GM12878 (cell line): ENCODE measurements around the gene ARRB2. TPM values are rescaled to one million over a fixed set of nuclear protein-coding genes. Genes with fewer than 3 reads are reported as not detected.

Source experiments
- ATAC-seq: fragments of 200-7000 bp; cut with Tn5 transposase; 3 replicates; pipeline ENCODE4 v1.9.1; 2020; ENCODE audit warnings: mild to moderate bottlenecking, moderate library complexity
- BruUV-seq: library from RNA; stranded (reverse); fragments of 400-500 nt; replicated peaks from 2 replicates; lab custom pipeline; 2021; lab: Mats Ljungman, UMichigan
- CTCF ChIA-PET: fragments of 300-600 bp; sonication (Branson Sonifier 250); formaldehyde crosslinking; extraction: SDS; loops from one replicate; lab custom pipeline; 2021; ENCODE audit warnings: inconsistent platforms; lab: Yijun Ruan, JAX
- POLR2A ChIA-PET: fragments of 350-600 bp; formaldehyde crosslinking; extraction: SDS; loops from one replicate; lab custom pipeline; 2021; ENCODE audit warnings: inconsistent platforms; lab: Charles Lee
- RAD21 ChIA-PET: fragments of 300-600 bp; sonication (Branson Sonifier 250); formaldehyde crosslinking; loops from one replicate; lab custom pipeline; 2023; ENCODE audit warnings: antibody characterized with exemption; ENCODE audit not compliant: unreplicated experiment; lab: Charles Lee
- SMC1A ChIA-PET: fragments of 300-600 bp; sonication (Branson Sonifier 250); formaldehyde crosslinking; loops from one replicate; lab custom pipeline; 2023; ENCODE audit not compliant: unreplicated experiment, uncharacterized antibody; lab: Charles Lee
- DNase-seq: peaks from one replicate; pipeline ENCODE4 v3.0.0-alpha.2; 2011; ENCODE audit warnings: low read depth, low spot score
- FAIRE-seq: peaks from 3 replicates; lab custom pipeline; 2011; peaks lifted over from hg19 to GRCh38; lab: Jason Lieb, UNC
- H2AFZ ChIP-seq: 2 replicates; pipeline ENCODE4 v1.6.0; 2011; ENCODE audit warnings: low read depth, low read length, control low read depth; ENCODE audit not compliant: control insufficient read depth
- H3K27ac ChIP-seq: 2 replicates; pipeline ENCODE4 v1.5.1; 2011; ENCODE audit warnings: control low read depth; ENCODE audit not compliant: control insufficient read depth, insufficient read depth
- H3K27me3 ChIP-seq, 2 experiments: replicated peaks in 1 of 2; 2 replicates each; pipeline versions ENCODE4 v1.6.0 to v1.6.1; 2011; ENCODE audit warnings: low read length in 1 of 2; ENCODE audit not compliant: control insufficient read depth in 2 of 2, insufficient read depth in 2 of 2
- H3K36me3 ChIP-seq, 2 experiments: 2 replicates each; pipeline ENCODE4 v1.5.1; 2011; ENCODE audit warnings: low read length in 1 of 2; ENCODE audit not compliant: control insufficient read depth in 2 of 2, insufficient read depth in 2 of 2
- H3K4me1 ChIP-seq: 2 replicates; pipeline ENCODE4 v1.6.1; 2011; ENCODE audit warnings: mild to moderate bottlenecking, low read length, moderate library complexity, mixed read lengths; ENCODE audit not compliant: control insufficient read depth, insufficient read depth
- H3K4me2 ChIP-seq: 2 replicates; pipeline ENCODE4 v1.6.0; 2011; ENCODE audit warnings: control low read depth; ENCODE audit not compliant: control insufficient read depth, insufficient read depth
- H3K4me3 ChIP-seq: fragments of 200-600 bp; sonication (generic); 2 replicates; pipeline ENCODE4 v1.5.1; 2016
- H3K79me2 ChIP-seq: 2 replicates; pipeline ENCODE4 v1.6.0; 2011; ENCODE audit warnings: low read length; ENCODE audit not compliant: control insufficient read depth, insufficient read depth
- H3K9ac ChIP-seq: 2 replicates; pipeline ENCODE4 v1.8.0; 2011; ENCODE audit warnings: low read length, control low read depth, mixed read lengths; ENCODE audit not compliant: control insufficient read depth, insufficient read depth
- H3K9me3 ChIP-seq: replicated peaks from 3 replicates; pipeline ENCODE4 v1.5.1; 2011; ENCODE audit warnings: mild to moderate bottlenecking, low read length; ENCODE audit not compliant: control insufficient read depth, insufficient read depth
- H4K20me1 ChIP-seq: 2 replicates; pipeline ENCODE4 v1.6.0; 2011; ENCODE audit not compliant: control insufficient read depth, insufficient read depth
- FOS ChIP-seq: IDR thresholded peaks from 3 replicates; pipeline ENCODE4 v1.6.1; 2011; ENCODE audit warnings: borderline replicate concordance; ENCODE audit not compliant: insufficient read length; ENCODE audit errors: extremely low read depth
- JUNB ChIP-seq: IDR thresholded peaks from 2 replicates; pipeline ENCODE4 v1.6.1; 2016; ENCODE audit warnings: antibody characterized with exemption, mild to moderate bottlenecking
- KDM1A ChIP-seq: fragments of 200-600 bp; sonication (generic); IDR thresholded peaks from 2 replicates; pipeline ENCODE4 v1.6.1; 2016; ENCODE audit warnings: borderline replicate concordance
- RBBP5 ChIP-seq: fragments of 200-600 bp; sonication (generic); conservative IDR thresholded peaks from 2 replicates; pipeline ENCODE4 v1.6.1; 2016
- TBL1XR1 ChIP-seq: IDR thresholded peaks from 2 replicates; pipeline ENCODE4 v1.6.1; 2012; ENCODE audit warnings: low read depth, low read length, improper control_type of control experiment
- ZBED1 ChIP-seq: IDR thresholded peaks from 2 replicates; pipeline ENCODE4 v1.6.1; 2016; ENCODE audit warnings: borderline replicate concordance
- WGBS: methylation state at CpG from one replicate; pipeline ENCODE4 v1.1.6; 2016; ENCODE audit warnings: low lambda C conversion rate; ENCODE audit not compliant: insufficient replicate concordance, insufficient coverage; ENCODE audit errors: missing lambda C conversion rate; 5-methylcytosine and 5-hydroxymethylcytosine counted together
- in situ Hi-C: fragments of 300-500 bp; cut with MboI; formaldehyde crosslinking; loops from 9 replicates; pipeline ENCODE4 v1.14.3; 2018; ENCODE audit warnings: mixed read lengths
- intact Hi-C: fragments of 100-400 bp; cut with micrococcal nuclease; formaldehyde crosslinking; loops from one replicate; pipeline ENCODE4 v1.14.2; 2022; ENCODE audit not compliant: unreplicated experiment
- polyA plus RNA-seq, 11 experiments: library from polyadenylated mRNA; depleted of rRNA in 4 of 11; unstranded in 6 of 11; stranded (reverse) in 5 of 11; fragments of >200 nt; fragmentation: Nextera tagmentation in 4 of 11; fragmentation: Illumina TruSeq in 1 of 11; extraction: Ambion mirVana in 4 of 11; extraction: Trizol in 1 of 11; gene quantifications; 1 replicate in 1 of 11; 2 replicates in 10 of 11; pipeline versions ENCODE4 v1.2.1 to v1.2.3, GENCODE V29; 2011 to 2016; ENCODE audit warnings: inconsistent platforms in 2 of 11, missing spikeins in 2 of 11, low read depth in 1 of 11
- total RNA-seq, 4 experiments: library from RNA; depleted of rRNA in 3 of 4; stranded (reverse); fragments of >200 nt in 3 of 4; fragmentation: Illumina TruSeq in 1 of 4; extraction: Trizol in 1 of 4; gene quantifications; 2 replicates each; pipeline versions ENCODE4 v1.2.1 to v1.2.3, GENCODE V29; 2013 to 2021
- TF ChIP-seq, protein P1 (sequence below): IDR thresholded peaks from 2 replicates; pipeline ENCODE4 v1.6.1; 2011; ENCODE audit warnings: mild to moderate bottlenecking, low read depth, low read length, moderate library complexity; ENCODE audit not compliant: insufficient replicate concordance
- TF ChIP-seq, protein P2 (sequence below): IDR thresholded peaks from 2 replicates; pipeline ENCODE4 v1.6.1; 2012; ENCODE audit warnings: low read length, inconsistent platforms
- TF ChIP-seq, protein P3 (sequence below): fragments of 450-650 bp; formaldehyde crosslinking; IDR thresholded peaks from 2 replicates; pipeline ENCODE4 v1.4.0; 2020; ENCODE audit warnings: mild to moderate bottlenecking, moderate library complexity
- TF ChIP-seq, protein P4 (sequence below): fragments of 450-650 bp; formaldehyde crosslinking; IDR thresholded peaks from 2 replicates; pipeline ENCODE4 v1.5.0; 2022; ENCODE audit warnings: mild to moderate bottlenecking, missing genetic modification characterization
- TF ChIP-seq, protein P5 (sequence below): IDR thresholded peaks from 2 replicates; pipeline ENCODE4 v1.6.1; 2011; ENCODE audit warnings: low read depth, low read length, improper control_type of control experiment, borderline replicate concordance

ARRB2 gene
- total and polyA plus RNA-seq, 10 of the 15 experiments (the other 5 are each of a cell fraction or from before 2014, with no cell fraction given), result 6.5 to 75.2 (median 43.1) TPM

DNA sequence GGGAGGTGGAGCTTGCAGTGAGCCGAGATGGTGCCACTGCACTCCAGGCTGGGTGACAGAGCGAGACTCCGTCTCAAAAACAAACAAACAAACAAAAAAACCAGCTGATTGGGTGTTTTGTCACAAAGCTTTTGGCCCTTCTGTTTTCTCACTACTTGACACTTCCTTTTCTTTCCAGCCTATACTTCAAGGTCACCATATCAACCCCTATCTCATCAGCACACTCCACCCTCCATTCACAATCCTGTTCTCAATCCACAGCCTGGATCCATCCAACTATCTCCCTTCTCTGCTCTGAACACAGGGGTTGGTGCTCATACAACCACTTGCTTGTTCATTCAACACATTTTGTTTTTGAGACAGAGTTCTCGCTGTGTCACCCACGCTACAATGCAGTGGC lies 14.2 kb downstream of the ARRB2 start:
- no TSS peak for BruUV-seq
- RAD21 ChIA-PET, result no interaction called here
- intact Hi-C loops (no loop called here), in situ Hi-C loops (no loop called here)
- POLR2A ChIA-PET, result interaction anchor here (1.4 kb wide), 1 partner anchor 23 kb away, joined by 3 read pairs; no protein-coding TSS in a partner anchor
- SMC1A ChIA-PET, result interaction anchor here (1.3 kb wide), 1 partner anchor 12 kb away, joined by 4 read pairs; no protein-coding TSS in a partner anchor
- H3K4me1 ChIP-seq, result peaks cover 5% of the 10 kb centered on the region
- no peak overlapping the region for H2AFZ ChIP-seq
- no peak overlapping the region for H3K4me2 ChIP-seq
- 100% methylated on average over 5 of the region's 5 CpGs for WGBS
- no peak overlapping the region for H3K27ac ChIP-seq
- no peaks in the 10 kb centered on the region for H3K27me3 ChIP-seq
- FAIRE-seq, result no peak
- 0 out of 4 replicates have a peak, but pooled peaks cover 0 to 2% of the 10 kb centered on the region in 2 experiments for H3K36me3 ChIP-seq
- H3K9me3 ChIP-seq, result no peaks in the 10 kb centered on the region
- no peak for ATAC-seq
- no peak overlapping the region for H3K9ac ChIP-seq
- H3K4me3 ChIP-seq, result no peak overlapping the region
- H4K20me1 ChIP-seq, result no peaks in the 10 kb centered on the region
- no peaks in the 10 kb centered on the region for H3K79me2 ChIP-seq
- CTCF ChIA-PET, result interaction anchor here (1.3 kb wide), 1 partner anchor 11 kb away, joined by 3 read pairs; no protein-coding TSS in a partner anchor
- no peak for DNase-seq
- TF ChIP-seq, protein P1, sequence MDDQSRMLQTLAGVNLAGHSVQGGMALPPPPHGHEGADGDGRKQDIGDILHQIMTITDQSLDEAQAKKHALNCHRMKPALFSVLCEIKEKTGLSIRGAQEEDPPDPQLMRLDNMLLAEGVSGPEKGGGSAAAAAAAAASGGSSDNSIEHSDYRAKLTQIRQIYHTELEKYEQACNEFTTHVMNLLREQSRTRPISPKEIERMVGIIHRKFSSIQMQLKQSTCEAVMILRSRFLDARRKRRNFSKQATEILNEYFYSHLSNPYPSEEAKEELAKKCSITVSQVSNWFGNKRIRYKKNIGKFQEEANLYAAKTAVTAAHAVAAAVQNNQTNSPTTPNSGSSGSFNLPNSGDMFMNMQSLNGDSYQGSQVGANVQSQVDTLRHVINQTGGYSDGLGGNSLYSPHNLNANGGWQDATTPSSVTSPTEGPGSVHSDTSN, result no peak
- TF ChIP-seq, protein P2, sequence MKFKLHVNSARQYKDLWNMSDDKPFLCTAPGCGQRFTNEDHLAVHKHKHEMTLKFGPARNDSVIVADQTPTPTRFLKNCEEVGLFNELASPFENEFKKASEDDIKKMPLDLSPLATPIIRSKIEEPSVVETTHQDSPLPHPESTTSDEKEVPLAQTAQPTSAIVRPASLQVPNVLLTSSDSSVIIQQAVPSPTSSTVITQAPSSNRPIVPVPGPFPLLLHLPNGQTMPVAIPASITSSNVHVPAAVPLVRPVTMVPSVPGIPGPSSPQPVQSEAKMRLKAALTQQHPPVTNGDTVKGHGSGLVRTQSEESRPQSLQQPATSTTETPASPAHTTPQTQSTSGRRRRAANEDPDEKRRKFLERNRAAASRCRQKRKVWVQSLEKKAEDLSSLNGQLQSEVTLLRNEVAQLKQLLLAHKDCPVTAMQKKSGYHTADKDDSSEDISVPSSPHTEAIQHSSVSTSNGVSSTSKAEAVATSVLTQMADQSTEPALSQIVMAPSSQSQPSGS, result no peak
- TF ChIP-seq, protein P3, sequence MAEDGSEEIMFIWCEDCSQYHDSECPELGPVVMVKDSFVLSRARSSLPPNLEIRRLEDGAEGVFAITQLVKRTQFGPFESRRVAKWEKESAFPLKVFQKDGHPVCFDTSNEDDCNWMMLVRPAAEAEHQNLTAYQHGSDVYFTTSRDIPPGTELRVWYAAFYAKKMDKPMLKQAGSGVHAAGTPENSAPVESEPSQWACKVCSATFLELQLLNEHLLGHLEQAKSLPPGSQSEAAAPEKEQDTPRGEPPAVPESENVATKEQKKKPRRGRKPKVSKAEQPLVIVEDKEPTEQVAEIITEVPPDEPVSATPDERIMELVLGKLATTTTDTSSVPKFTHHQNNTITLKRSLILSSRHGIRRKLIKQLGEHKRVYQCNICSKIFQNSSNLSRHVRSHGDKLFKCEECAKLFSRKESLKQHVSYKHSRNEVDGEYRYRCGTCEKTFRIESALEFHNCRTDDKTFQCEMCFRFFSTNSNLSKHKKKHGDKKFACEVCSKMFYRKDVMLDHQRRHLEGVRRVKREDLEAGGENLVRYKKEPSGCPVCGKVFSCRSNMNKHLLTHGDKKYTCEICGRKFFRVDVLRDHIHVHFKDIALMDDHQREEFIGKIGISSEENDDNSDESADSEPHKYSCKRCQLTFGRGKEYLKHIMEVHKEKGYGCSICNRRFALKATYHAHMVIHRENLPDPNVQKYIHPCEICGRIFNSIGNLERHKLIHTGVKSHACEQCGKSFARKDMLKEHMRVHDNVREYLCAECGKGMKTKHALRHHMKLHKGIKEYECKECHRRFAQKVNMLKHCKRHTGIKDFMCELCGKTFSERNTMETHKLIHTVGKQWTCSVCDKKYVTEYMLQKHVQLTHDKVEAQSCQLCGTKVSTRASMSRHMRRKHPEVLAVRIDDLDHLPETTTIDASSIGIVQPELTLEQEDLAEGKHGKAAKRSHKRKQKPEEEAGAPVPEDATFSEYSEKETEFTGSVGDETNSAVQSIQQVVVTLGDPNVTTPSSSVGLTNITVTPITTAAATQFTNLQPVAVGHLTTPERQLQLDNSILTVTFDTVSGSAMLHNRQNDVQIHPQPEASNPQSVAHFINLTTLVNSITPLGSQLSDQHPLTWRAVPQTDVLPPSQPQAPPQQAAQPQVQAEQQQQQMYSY (CRISPR knock-in tag), result no peak
- TF ChIP-seq JUNB (no peak), KDM1A (no peak), TBL1XR1 (no peak), ZBED1 (no peak), FOS (no peak), RBBP5 (no peak)
- TF ChIP-seq, protein P4, sequence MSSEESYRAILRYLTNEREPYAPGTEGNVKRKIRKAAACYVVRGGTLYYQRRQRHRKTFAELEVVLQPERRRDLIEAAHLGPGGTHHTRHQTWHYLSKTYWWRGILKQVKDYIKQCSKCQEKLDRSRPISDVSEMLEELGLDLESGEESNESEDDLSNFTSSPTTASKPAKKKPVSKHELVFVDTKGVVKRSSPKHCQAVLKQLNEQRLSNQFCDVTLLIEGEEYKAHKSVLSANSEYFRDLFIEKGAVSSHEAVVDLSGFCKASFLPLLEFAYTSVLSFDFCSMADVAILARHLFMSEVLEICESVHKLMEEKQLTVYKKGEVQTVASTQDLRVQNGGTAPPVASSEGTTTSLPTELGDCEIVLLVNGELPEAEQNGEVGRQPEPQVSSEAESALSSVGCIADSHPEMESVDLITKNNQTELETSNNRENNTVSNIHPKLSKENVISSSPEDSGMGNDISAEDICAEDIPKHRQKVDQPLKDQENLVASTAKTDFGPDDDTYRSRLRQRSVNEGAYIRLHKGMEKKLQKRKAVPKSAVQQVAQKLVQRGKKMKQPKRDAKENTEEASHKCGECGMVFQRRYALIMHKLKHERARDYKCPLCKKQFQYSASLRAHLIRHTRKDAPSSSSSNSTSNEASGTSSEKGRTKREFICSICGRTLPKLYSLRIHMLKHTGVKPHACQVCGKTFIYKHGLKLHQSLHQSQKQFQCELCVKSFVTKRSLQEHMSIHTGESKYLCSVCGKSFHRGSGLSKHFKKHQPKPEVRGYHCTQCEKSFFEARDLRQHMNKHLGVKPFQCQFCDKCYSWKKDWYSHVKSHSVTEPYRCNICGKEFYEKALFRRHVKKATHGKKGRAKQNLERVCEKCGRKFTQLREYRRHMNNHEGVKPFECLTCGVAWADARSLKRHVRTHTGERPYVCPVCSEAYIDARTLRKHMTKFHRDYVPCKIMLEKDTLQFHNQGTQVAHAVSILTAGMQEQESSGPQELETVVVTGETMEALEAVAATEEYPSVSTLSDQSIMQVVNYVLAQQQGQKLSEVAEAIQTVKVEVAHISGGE (CRISPR knock-in tag), result no peak
- TF ChIP-seq, protein P5, sequence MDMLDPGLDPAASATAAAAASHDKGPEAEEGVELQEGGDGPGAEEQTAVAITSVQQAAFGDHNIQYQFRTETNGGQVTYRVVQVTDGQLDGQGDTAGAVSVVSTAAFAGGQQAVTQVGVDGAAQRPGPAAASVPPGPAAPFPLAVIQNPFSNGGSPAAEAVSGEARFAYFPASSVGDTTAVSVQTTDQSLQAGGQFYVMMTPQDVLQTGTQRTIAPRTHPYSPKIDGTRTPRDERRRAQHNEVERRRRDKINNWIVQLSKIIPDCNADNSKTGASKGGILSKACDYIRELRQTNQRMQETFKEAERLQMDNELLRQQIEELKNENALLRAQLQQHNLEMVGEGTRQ, result no peak
